Endothelial cell (in vitro differentiated cells): Measurements from ENCODE around the gene MYH7. TPM values are rescaled to one million over a fixed set of nuclear protein-coding genes. Genes with fewer than 3 reads are reported as not detected.
A peak's percentile ranks its signal among the peaks of the same experiment; 100 is the strongest.
"Not testable (repeated sequence)": the region's sequence is repeated elsewhere in the genome, so short reads cannot be mapped to it uniquely, and the experiment has no call there.

Experiments used
- DNase-seq: peaks from one replicate; pipeline ENCODE4 v3.0.0; 2021; ENCODE audit warnings: low spot score
- H3K27ac Mint-ChIP-seq: one replicate; pipeline ENCODE4 v1.8.0; 2021; ENCODE audit warnings: mixed read lengths, inconsistent platforms; ENCODE audit not compliant: unreplicated experiment
- H3K27me3 Mint-ChIP-seq: one replicate; pipeline ENCODE4 v1.8.0; 2021; ENCODE audit warnings: mild to moderate bottlenecking, moderate library complexity, mixed read lengths, inconsistent platforms; ENCODE audit not compliant: unreplicated experiment
- H3K36me3 Mint-ChIP-seq: one replicate; pipeline ENCODE4 v1.8.0; 2021; ENCODE audit warnings: mild to moderate bottlenecking, low read depth, mixed read lengths, inconsistent platforms; ENCODE audit not compliant: unreplicated experiment
- H3K4me1 Mint-ChIP-seq: one replicate; pipeline ENCODE4 v1.8.0; 2021; ENCODE audit warnings: mild to moderate bottlenecking, mixed read lengths, inconsistent platforms; ENCODE audit not compliant: unreplicated experiment
- H3K4me3 Mint-ChIP-seq: one replicate; pipeline ENCODE4 v1.8.0; 2021; ENCODE audit warnings: mild to moderate bottlenecking, mixed read lengths, inconsistent platforms; ENCODE audit not compliant: unreplicated experiment
- H3K9me3 Mint-ChIP-seq: one replicate; pipeline ENCODE4 v1.8.0; 2021; ENCODE audit warnings: mixed read lengths, inconsistent platforms; ENCODE audit not compliant: unreplicated experiment
- CTCF ChIP-seq: fragments of 200-600 bp; sonication (generic); IDR thresholded peaks from one replicate; pipeline ENCODE4 v1.5.0; 2021; ENCODE audit warnings: antibody characterized with exemption; ENCODE audit not compliant: unreplicated experiment
- total RNA-seq: library from RNA; stranded (reverse); fragmentation: NEBNext Ultra II Directional; extraction: Animal tissue kit (Norgen Biotek cat#: 25700); gene quantifications from one replicate; pipeline ENCODE4 v1.2.1, GENCODE V29; 2021; ENCODE audit not compliant: unreplicated experiment

The MYH7 gene
- total RNA-seq, 1 donor from 2014 or later, result 0.18 TPM

GRCh38 chr14:23388996-23389395 lies 46.5 kb downstream of the MYH7 start:
- Mint-ChIP-seq H3K9me3 (no peaks in the 10 kb centered on the region), H3K27ac (no peak overlapping the region), H3K4me1 (peaks cover 20% of the 10 kb centered on the region), H3K4me3 (no peak overlapping the region), H3K36me3 (peaks cover 17% of the 10 kb centered on the region), H3K27me3 (peaks cover 5% of the 10 kb centered on the region)
- no peak for TF ChIP-seq CTCF
- DNase-seq, result no peak

- DNase-seq, result no peak
- peaks cover 20% of the 10 kb centered on the region for H3K4me1 Mint-ChIP-seq
- H3K4me3 Mint-ChIP-seq, result no peak overlapping the region
- no peak for TF ChIP-seq CTCF
- H3K36me3 Mint-ChIP-seq, result peaks cover 17% of the 10 kb centered on the region
- peaks cover 4% of the 10 kb centered on the region for H3K27me3 Mint-ChIP-seq
- no peaks in the 10 kb centered on the region for H3K9me3 Mint-ChIP-seq
- no peak overlapping the region for H3K27ac Mint-ChIP-seq
These were observed 47.3 kb downstream of the MYH7 start for GRCh38 chr14:23387916-23388882.

GRCh38 chr14:23386999-23387398 lies 48.5 kb downstream of the MYH7 start:
- Mint-ChIP-seq H3K27me3 (peaks cover 4% of the 10 kb centered on the region), H3K4me1 (peaks cover 21% of the 10 kb centered on the region), H3K27ac (peak overlapping the region; percentile 27), H3K9me3 (no peaks in the 10 kb centered on the region), H3K4me3 (no peak overlapping the region), H3K36me3 (peaks cover 17% of the 10 kb centered on the region)
- no peak for TF ChIP-seq CTCF
- DNase-seq, result no peak

GRCh38 chr14:23386266-23386657 lies 49.2 kb downstream of the MYH7 start:
- H3K4me3 Mint-ChIP-seq, H3K27ac Mint-ChIP-seq, H3K9me3 Mint-ChIP-seq, DNase-seq, H3K27me3 Mint-ChIP-seq: not testable (repeated sequence)
- Mint-ChIP-seq H3K36me3 (peaks cover 17% of the 10 kb centered on the region), H3K4me1 (peaks cover 22% of the 10 kb centered on the region)

- H3K9me3 Mint-ChIP-seq, result no peaks in the 10 kb centered on the region
- H3K4me3 Mint-ChIP-seq, result no peak overlapping the region
- no peak for TF ChIP-seq CTCF
- H3K27me3 Mint-ChIP-seq, result peaks cover 2% of the 10 kb centered on the region
- peaks cover 17% of the 10 kb centered on the region for H3K36me3 Mint-ChIP-seq
- no peak for DNase-seq
- H3K4me1 Mint-ChIP-seq, result peaks cover 27% of the 10 kb centered on the region
- no peak overlapping the region for H3K27ac Mint-ChIP-seq
These were observed 49.7 kb downstream of the MYH7 start for GRCh38 chr14:23385642-23386265.
